PC-3 (cell line): Measurements from ENCODE around the gene TFB2M. TPM values are rescaled to one million over a fixed set of nuclear protein-coding genes. Genes with fewer than 3 reads are reported as not detected.

ENCODE experiments used
- ATAC-seq: fragments of 200-7000 bp; cut with Tn5 transposase; 2 replicates; pipeline ENCODE4 v1.9.1; 2020; ENCODE audit warnings: mild to moderate bottlenecking, moderate library complexity
- BruUV-seq: library from RNA; stranded (reverse); fragments of 400-500 nt; replicated peaks from 2 replicates; lab custom pipeline; 2021; lab: Mats Ljungman, UMichigan
- CTCF ChIA-PET: fragments of 300-600 bp; sonication (Branson Sonifier 250); formaldehyde crosslinking; loops from one replicate; lab custom pipeline; 2022; ENCODE audit warnings: antibody characterized with exemption; lab: Charles Lee
- POLR2A ChIA-PET: fragments of 300-600 bp; sonication (Branson Sonifier 250); formaldehyde crosslinking; loops from one replicate; lab custom pipeline; 2022; ENCODE audit warnings: antibody characterized with exemption; ENCODE audit not compliant: unreplicated experiment; lab: Charles Lee
- DNase-seq: peaks from one replicate; pipeline ENCODE4 v3.0.0-alpha.2; 2015
- H2AFZ ChIP-seq: fragments of 300-600 bp; sonication (generic); 2 replicates; pipeline ENCODE4 v1.6.0; 2016; ENCODE audit warnings: antibody characterized with exemption, low read length
- H3F3A ChIP-seq: fragments of 300-600 bp; sonication (generic); one replicate; pipeline ENCODE4 v1.6.0; 2017; ENCODE audit warnings: antibody characterized with exemption, low read length, control low read depth, mild to moderate bottlenecking; ENCODE audit not compliant: unreplicated experiment
- H3K27ac ChIP-seq: fragments of 300-600 bp; sonication (generic); 2 replicates; pipeline ENCODE4 v1.5.1; 2016; ENCODE audit warnings: mild to moderate bottlenecking, low read length
- H3K27me3 ChIP-seq: fragments of 300-600 bp; sonication (generic); 2 replicates; pipeline ENCODE4 v1.6.1; 2016; ENCODE audit warnings: low read length, mixed read lengths
- H3K36me3 ChIP-seq: fragments of 300-600 bp; sonication (generic); 2 replicates; pipeline ENCODE4 v1.6.1; 2016; ENCODE audit warnings: low read depth, mixed run types, low read length, mixed read lengths
- H3K4me1 ChIP-seq: fragments of 300-600 bp; sonication (generic); 2 replicates; pipeline ENCODE4 v1.5.1; 2016; ENCODE audit warnings: low read length; ENCODE audit not compliant: insufficient read depth
- H3K4me2 ChIP-seq: fragments of 300-600 bp; sonication (generic); 2 replicates; pipeline ENCODE4 v1.6.0; 2016; ENCODE audit warnings: low read length
- H3K4me3 ChIP-seq: fragments of 300-600 bp; sonication (generic); 2 replicates; pipeline ENCODE4 v1.5.1; 2016; ENCODE audit warnings: mild to moderate bottlenecking, low read length, mixed read lengths
- H3K79me2 ChIP-seq: fragments of 300-600 bp; sonication (generic); 2 replicates; pipeline ENCODE4 v1.6.1; 2017; ENCODE audit warnings: low read length, mixed read lengths
- H3K9ac ChIP-seq: fragments of 300-600 bp; sonication (generic); 2 replicates; pipeline ENCODE4 v1.6.0; 2016; ENCODE audit warnings: mild to moderate bottlenecking, low read length
- H3K9me2 ChIP-seq: fragments of 300-600 bp; sonication (generic); replicated peaks from 2 replicates; pipeline ENCODE4 v1.6.1; 2016; ENCODE audit warnings: mixed run types, low read length, mixed read lengths
- H3K9me3 ChIP-seq: fragments of 300-600 bp; sonication (generic); 2 replicates; pipeline ENCODE4 v1.6.1; 2016; ENCODE audit warnings: low read length, mixed read lengths
- H4K20me1 ChIP-seq: fragments of 300-600 bp; sonication (generic); 2 replicates; pipeline ENCODE4 v1.6.1; 2016; ENCODE audit warnings: low read length, mixed read lengths
- EZH2 ChIP-seq: fragments of 300-600 bp; sonication (generic); IDR thresholded peaks from one replicate; pipeline ENCODE4 v1.6.1; 2017; ENCODE audit warnings: antibody characterized with exemption, mild to moderate bottlenecking, low read length; ENCODE audit not compliant: unreplicated experiment
- EZH2phosphoT487 ChIP-seq: fragments of 300-600 bp; sonication (generic); IDR thresholded peaks from 2 replicates; pipeline ENCODE4 v1.6.1; 2018; ENCODE audit warnings: mild to moderate bottlenecking, antibody characterized with exemption, low read length, borderline replicate concordance
- intact Hi-C: fragments of 100-400 bp; cut with micrococcal nuclease; formaldehyde crosslinking; loops from 2 replicates; pipeline ENCODE4 v1.9.0; 2023
- total RNA-seq: library from RNA; depleted of rRNA; stranded (reverse); fragments of >200 nt; gene quantifications from 2 replicates; pipeline ENCODE4 v1.2.3, GENCODE V29; 2014
- TF ChIP-seq, protein P1 (sequence below): fragments of 300-600 bp; sonication (generic); conservative IDR thresholded peaks from 2 replicates; pipeline ENCODE4 v1.5.1; 2017; ENCODE audit warnings: antibody characterized with exemption, low read depth, mild to moderate bottlenecking, low read length

TFB2M gene
- total RNA-seq, 1 experiment from 2014 or later, result 47.0 TPM

DNA sequence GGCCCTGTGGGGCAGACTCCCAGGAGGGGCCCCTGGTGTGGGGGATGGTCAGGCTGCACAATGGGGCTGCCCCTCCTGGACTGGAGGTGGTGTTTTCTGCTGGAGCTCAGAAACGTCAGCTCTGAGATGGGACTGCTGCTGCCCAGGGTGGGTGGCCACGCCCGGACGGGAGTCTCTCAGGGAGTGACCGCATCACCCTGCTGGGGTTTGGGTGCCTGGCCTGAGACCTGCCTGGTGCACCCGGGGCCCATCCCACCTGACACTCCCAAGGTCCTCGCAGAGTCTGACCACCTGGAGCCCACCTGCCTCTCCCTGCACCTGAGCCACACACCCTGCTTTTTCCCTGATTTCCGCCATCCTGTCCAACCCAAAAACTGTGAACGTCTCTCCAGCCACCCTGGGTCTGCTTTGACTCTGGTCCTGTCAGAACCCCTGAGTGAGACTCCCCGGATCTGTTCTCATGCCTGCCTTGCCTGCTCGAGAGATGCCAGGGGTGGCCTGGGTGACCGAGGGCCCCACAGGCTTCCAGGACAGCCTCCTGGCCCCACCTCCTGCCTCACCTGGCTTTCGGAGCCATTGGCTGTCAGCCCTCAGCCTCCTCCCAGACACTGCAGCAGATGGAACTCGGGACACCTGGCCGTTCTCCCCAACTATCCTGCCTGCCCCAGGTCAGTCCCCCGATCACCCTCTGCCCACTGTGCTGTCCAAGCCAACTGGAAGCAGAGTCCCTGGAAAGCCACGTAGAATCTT lies 47.4 kb downstream of the TFB2M start:
- TF ChIP-seq EZH2 (no peak), EZH2phosphoT487 (no peak)
- TF ChIP-seq, protein P1, sequence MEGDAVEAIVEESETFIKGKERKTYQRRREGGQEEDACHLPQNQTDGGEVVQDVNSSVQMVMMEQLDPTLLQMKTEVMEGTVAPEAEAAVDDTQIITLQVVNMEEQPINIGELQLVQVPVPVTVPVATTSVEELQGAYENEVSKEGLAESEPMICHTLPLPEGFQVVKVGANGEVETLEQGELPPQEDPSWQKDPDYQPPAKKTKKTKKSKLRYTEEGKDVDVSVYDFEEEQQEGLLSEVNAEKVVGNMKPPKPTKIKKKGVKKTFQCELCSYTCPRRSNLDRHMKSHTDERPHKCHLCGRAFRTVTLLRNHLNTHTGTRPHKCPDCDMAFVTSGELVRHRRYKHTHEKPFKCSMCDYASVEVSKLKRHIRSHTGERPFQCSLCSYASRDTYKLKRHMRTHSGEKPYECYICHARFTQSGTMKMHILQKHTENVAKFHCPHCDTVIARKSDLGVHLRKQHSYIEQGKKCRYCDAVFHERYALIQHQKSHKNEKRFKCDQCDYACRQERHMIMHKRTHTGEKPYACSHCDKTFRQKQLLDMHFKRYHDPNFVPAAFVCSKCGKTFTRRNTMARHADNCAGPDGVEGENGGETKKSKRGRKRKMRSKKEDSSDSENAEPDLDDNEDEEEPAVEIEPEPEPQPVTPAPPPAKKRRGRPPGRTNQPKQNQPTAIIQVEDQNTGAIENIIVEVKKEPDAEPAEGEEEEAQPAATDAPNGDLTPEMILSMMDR, result no peak
- no TSS peak for BruUV-seq
- H3K4me1 ChIP-seq, result no peaks in the 10 kb centered on the region
- no peaks in the 10 kb centered on the region for H3K9me2 ChIP-seq
- no peaks in the 10 kb centered on the region for H3K27me3 ChIP-seq
- ChIA-PET POLR2A (no interaction called here), CTCF (no interaction called here)
- no peak overlapping the region for H3K27ac ChIP-seq
- H2AFZ ChIP-seq, result no peak overlapping the region
- H3K9ac ChIP-seq, result no peak overlapping the region
- no peaks in the 10 kb centered on the region for H4K20me1 ChIP-seq
- no peak for ATAC-seq
- H3K9me3 ChIP-seq, result peaks cover 31% of the 10 kb centered on the region
- no peaks in the 10 kb centered on the region for H3F3A ChIP-seq
- no peak overlapping the region for H3K4me2 ChIP-seq
- intact Hi-C loops, result no loop called here
- DNase-seq, result no peak
- no peaks in the 10 kb centered on the region for H3K79me2 ChIP-seq
- 0 out of 2 replicates have a peak, but pooled peaks cover 4% of the 10 kb centered on the region for H3K36me3 ChIP-seq
- H3K4me3 ChIP-seq, result no peak overlapping the region

DNA sequence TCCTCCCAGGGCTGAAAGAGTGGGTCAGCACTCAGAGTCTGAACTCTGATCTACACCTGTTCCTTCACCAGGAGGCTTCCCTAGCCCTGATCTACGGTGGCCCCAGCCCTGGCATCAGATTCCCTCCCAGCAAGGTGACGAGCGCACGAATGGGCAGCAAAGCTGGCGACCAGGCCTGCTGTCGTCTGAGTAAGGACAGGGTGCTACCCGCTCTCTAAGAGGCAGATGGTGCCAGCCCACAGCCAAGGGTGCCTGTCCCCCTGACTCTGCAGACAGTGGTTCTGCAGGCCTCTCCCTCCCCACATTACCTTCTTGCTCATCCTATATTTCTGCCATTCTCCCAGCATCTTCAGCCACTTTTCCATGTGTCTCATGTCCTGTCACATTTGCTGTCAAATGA lies 48.7 kb downstream of the TFB2M start:
- no TSS peak for BruUV-seq
- H2AFZ ChIP-seq, result no peak overlapping the region
- H3K4me1 ChIP-seq, result no peaks in the 10 kb centered on the region
- H3K4me2 ChIP-seq, result no peak overlapping the region
- no peaks in the 10 kb centered on the region for H4K20me1 ChIP-seq
- no peaks in the 10 kb centered on the region for H3K27me3 ChIP-seq
- H3K9ac ChIP-seq, result no peak overlapping the region
- no peak overlapping the region for H3K4me3 ChIP-seq
- no peak overlapping the region for H3K27ac ChIP-seq
- H3K36me3 ChIP-seq, result 0 out of 2 replicates have a peak, but pooled peaks cover 4% of the 10 kb centered on the region
- no peaks in the 10 kb centered on the region for H3F3A ChIP-seq
- intact Hi-C loops, result no loop called here
- DNase-seq (no peak), ATAC-seq (no peak)
- H3K9me3 ChIP-seq, result peaks cover 31% of the 10 kb centered on the region
- H3K9me2 ChIP-seq, result no peaks in the 10 kb centered on the region
- CTCF ChIA-PET, result no interaction called here
- TF ChIP-seq EZH2phosphoT487, result no peak
- TF ChIP-seq EZH2, result no peak
- TF ChIP-seq, protein P1, result no peak
- POLR2A ChIA-PET, result no interaction called here
- no peaks in the 10 kb centered on the region for H3K79me2 ChIP-seq

DNA sequence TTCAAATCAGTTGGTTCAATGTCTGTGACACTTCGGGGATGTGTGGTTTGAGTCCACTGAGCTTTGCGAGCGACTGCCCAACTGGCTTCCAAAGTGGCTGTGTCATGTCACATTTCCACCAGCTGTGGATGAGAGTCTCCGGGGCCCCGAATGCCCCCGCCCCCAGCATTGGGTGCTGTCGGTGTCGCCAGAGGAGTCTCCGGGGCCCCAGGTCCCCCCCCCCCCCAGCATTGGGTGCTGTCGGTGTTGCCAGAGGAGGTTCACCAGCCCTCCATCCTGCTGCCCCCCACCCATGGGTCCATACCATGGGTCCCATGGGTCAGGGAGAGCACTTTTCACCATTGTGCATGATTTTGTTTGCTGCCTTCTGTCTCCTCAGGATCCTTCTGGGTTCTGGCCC lies 49.9 kb downstream of the TFB2M start:
- BruUV-seq, result no TSS peak
- Histone ChIP-seq H3K27me3 (no peaks in the 10 kb centered on the region), H3K79me2 (no peaks in the 10 kb centered on the region), H3K9me3 (peaks cover 31% of the 10 kb centered on the region), H3K9me2 (no peaks in the 10 kb centered on the region), H3K36me3 (0 out of 2 replicates have a peak, but pooled peaks cover 4% of the 10 kb centered on the region), H3K4me3 (no peak overlapping the region), H3K4me2 (no peak overlapping the region), H3K27ac (no peak overlapping the region), H4K20me1 (no peaks in the 10 kb centered on the region), H3K4me1 (no peaks in the 10 kb centered on the region), H3K9ac (no peak overlapping the region), H2AFZ (no peak overlapping the region), H3F3A (no peaks in the 10 kb centered on the region)
- ChIA-PET CTCF (no interaction called here), POLR2A (no interaction called here)
- DNase-seq, result no peak
- TF ChIP-seq EZH2, result no peak
- TF ChIP-seq, protein P1, result no peak
- TF ChIP-seq EZH2phosphoT487, result no peak
- intact Hi-C loops, result no loop called here
- ATAC-seq, result no peak
